GM21786 (cell line): Measurements from ENCODE around the gene CEACAM4.
"Not testable (repeated sequence)": the region's sequence is repeated elsewhere in the genome, so short reads cannot be mapped to it uniquely, and the experiment has no call there.

ENCODE experiments used
- ATAC-seq: cut with Tn5 transposase; IDR thresholded peaks from one replicate; pipeline ENCODE4 v1.9.1; 2021; ENCODE audit not compliant: unreplicated experiment

Gene CEACAM4

DNA sequence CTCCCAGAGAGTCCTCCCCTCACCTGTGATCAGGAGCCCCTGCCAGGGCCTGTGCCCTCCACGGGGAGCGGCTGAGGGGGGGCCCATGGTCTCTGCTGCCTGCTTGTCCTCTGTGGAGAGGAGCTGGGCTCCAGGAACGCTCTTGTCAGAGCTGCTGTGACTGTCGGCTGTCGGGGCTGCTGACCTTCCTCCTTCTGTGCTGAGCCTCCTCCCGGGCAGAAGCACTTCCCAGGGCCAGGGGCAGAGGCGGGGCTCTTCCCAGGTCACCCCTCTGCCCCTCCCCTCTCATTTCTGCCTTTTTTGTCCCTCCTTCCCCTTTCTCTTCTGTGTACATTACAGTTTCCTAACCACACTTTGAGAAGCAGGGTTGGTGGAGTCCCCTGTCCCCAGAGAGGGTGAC is at the start of gene CEACAM4:
Gene CEACAM4 (minus strand): TSS at position 198 of the 400 bp plus-strand sequence. CDS start 111 bp downstream, at position 87.
- ATAC-seq: no peak

GRCh38 chr19:41671486-41671885 is 44.6 kb upstream of the CEACAM4 start:
- ATAC-seq: no peak

DNA sequence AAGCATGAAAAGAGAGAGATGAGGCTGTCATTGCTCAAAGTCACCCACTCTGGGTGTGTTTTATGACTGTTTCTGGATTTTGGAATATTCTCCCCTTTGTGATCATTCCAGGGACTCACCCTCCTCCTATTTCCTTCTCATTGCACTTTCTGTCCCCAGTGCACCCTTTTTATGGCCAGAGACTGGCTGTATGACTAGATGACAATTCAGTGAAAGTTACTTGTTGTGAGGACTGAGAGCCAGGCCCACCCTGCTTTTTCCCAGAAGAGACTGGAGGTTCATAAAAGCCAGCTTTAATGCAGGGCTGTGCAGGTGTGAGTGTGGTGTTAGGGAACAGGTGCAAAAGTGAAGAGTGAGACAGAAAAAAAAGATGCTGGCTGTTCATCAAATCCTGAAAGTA is 43.9 kb upstream of the CEACAM4 start:
- no peak for ATAC-seq

- ATAC-seq: no peak
These were observed 41.4 kb upstream of the CEACAM4 start for GRCh38 chr19:41668315-41668714.

DNA sequence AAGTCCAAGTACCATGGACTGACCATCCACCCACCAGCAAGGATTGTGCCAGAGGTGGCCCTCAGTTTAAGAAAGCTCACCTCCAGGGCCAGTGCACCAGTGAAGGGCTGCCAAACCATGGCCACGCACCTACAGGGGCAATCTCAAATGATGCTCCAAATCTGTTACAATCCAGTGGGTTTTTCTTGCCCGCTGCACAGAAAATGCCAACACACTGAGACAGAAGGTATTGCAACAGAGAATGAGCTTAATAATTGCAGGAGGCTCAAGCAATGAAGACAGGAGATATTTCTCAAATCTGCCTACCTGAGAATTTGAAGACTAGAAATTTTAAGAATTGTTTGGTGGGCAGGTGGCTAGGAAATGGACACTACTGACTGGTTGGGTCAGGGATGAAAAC is 39.2 kb upstream of the CEACAM4 start:
- ATAC-seq: no peak

DNA sequence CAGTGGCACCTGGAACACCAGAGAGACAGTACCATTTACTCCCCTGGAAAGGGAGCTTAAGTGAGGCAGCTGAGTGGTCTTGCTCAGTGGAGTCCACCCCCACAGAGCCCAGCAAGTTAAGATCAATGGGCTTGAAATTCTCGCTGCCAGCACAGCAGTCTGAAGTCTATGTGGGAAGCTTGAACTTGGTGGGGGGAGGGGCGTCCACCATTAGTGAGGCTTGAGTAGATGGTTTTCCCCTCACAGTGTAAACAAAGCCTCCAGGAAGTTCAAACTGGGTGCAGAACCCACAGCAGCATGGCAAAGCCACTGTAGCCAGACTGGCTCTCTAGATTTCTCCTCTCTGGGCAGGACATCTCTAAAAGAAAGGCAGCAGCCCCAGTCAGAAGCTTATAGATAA is 30.3 kb upstream of the CEACAM4 start:
- no peak for ATAC-seq

DNA sequence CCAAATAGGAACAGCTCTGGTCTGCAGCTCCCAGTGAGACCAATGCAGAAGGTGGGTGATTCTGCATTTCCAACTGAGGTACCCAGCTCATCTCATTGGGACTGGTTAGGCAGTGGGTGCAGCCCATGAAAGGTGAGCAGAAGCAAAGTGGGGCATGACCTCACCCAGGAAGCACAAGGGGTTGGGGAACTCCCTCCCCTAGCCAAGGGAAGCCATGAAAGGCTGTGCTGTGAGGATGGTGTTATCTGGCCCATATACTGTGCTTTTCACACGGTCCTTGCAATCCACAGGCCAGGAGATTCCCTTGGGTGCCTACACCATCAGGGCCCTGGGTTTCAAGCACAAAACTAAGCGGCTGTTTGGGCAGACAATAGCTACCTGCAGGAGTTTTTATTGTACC is 29.9 kb upstream of the CEACAM4 start:
- ATAC-seq: not testable (repeated sequence)

DNA sequence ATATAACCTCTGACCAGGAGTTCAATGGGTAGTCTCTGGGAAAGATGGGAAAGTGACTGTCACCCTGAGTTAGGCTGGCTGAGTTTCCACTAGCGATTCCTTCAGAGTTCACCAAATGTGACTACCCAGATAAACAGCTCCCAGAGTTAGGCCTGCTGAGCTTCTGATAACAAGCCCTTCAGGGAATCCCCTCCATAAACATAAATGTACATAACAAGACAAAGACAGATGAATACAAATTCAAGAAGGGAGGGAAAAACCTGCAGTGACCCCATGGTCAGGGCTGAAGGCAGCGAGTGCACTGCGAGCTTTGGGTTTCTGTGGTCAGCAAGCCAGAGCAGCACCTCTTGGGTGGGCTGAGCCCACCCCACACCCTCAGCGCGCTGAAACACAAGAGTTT is 25.4 kb upstream of the CEACAM4 start:
- no peak for ATAC-seq

DNA sequence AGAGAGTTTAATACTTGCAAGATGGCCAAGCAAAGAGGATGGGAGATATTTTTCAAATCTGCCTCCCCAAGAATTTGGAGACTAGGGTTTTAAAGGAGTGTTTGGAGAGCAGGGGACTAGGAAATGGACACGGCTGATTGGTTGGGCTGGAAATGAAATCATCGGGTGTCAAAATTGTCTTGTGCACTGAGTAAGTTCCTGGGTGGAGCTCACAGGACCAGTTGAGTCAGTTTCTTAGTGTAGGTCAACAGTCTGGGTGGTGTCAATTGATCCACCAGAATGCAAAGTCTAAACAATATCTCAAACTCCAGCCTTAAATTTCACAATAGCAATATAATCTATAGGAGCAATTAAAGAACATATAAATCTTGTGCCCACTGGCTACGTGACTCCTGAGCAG is 23.0 kb upstream of the CEACAM4 start:
- no peak for ATAC-seq

GRCh38 chr19:41646589-41647204 is 19.8 kb upstream of the CEACAM4 start:
- no peak for ATAC-seq

GRCh38 chr19:41641879-41642485 is 15.1 kb upstream of the CEACAM4 start:
- no peak for ATAC-seq

DNA sequence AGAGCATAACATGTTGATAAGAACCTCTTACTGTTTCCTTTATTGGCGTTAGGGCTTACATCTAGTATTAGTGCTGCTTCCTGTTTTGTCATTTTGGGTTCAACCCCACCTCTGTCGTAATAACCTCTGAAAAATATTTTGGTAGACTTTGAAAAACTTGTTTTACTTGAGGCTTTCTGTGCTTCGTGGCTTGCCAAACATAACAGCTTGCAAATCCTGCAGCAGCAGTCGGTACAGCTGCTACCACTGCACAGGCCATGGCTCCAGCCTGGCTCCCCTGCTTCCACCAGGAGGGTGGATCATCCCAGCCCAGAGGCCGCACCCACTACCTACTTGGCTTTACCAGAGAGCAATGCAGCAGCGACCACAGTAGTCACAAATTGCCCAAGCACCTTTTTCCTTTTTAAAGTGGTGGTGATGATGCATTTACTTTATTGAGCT is 11.8 kb upstream of the CEACAM4 start:
- no peak for ATAC-seq

DNA sequence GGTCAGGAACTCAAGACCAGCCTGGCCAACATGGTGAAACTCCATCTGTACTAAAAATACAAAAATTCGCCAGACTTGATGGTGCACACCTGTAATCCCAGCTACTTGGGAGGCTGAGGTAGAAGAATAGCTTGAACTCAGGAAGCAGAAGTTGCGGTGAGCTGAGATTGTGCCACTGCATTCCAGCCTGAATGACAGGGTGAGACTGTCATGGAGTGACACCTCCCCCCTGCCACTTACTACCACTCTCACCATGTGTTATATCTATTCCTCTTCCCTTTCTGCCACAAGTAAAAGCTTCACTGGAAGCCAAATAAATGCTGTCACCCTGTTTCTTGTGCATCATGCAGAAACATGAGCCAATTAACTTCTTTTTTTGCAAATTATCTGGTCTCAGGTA is 10.6 kb upstream of the CEACAM4 start:
- no peak for ATAC-seq

- ATAC-seq: no peak
These were observed 1.2 kb upstream of the CEACAM4 start for GRCh38 chr19:41627966-41628675.

- no peak for ATAC-seq
These were observed 596 bp downstream of the CEACAM4 start for GRCh38 chr19:41626278-41626677.

GRCh38 chr19:41624937-41625336 is 1.9 kb downstream of the CEACAM4 start:
- no peak for ATAC-seq

- no peak for ATAC-seq
These were observed 2.4 kb downstream of the CEACAM4 start for GRCh38 chr19:41624515-41624914.

- ATAC-seq: no peak
These were observed 3.5 kb downstream of the CEACAM4 start for GRCh38 chr19:41623360-41623759.

GRCh38 chr19:41621654-41622053 is 5.2 kb downstream of the CEACAM4 start:
- ATAC-seq: no peak

- ATAC-seq: no peak
These were observed 5.6 kb downstream of the CEACAM4 start for GRCh38 chr19:41621226-41621625.

DNA sequence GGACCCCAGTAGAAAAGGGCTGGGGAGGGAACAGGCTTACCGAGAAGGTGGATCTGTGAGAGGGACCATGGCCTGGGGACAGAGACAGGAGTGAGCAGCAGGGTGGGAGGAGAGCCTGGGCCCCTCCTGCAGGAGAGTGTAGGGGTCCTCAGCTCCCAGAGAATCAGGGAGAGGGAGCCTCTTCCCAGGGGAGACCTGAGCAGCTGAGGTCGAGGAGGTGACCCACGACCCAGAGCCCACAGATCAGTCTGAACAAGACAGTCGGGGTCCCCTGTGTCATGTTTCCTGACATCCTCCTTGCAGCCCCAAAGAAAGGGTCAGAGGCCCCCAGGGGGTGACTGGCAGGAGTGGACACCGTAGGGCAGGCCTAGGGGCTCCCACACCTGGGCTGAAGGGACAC is 6.7 kb downstream of the CEACAM4 start:
- ATAC-seq: no peak

GRCh38 chr19:41619018-41619556 is 7.8 kb downstream of the CEACAM4 start:
- no peak for ATAC-seq
